Measurements from ENCODE around the gene RIC3.

The RIC3 gene

DNA sequence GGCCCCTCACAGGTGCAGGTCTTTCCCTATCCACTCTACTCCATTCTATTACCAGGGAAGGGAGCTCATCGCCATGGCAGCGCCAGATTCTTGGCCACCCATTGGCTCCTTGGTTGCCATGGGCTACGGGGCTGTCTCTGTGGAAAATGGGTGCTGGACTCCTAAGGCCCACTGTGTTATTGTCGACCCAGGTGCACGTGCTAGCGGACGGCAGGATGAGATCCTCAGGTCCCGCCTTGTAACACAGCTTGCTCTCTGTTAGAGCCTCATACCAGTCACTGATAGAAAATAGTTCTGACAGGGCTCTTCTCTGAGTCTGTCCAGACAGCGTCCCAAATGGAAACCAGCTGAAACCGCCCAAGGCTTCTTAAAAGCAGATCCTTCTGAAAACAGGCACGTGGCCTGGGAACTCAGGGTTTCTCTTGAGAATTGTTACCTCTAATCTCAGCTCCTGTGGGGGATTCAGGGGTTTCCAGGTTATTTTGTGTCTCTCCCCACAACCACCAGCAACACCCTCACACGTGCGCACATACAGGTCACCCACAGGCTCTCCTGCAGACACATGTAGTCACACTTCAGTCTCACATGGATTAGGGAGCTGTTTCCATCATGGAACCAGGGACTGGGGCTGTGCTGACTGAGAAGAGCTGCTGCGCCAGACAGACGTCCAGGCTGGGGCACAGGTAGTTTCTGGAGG, 86.3 kb downstream of the RIC3 start:
- Histone ChIP-seq H3K27ac (ENCODE audit: low read length) (no peak overlapping the region), H2AFZ (ENCODE audit: low read length) (no peak overlapping the region), H3K79me2 (ENCODE audit: low read length) (no peaks in the 10 kb centered on the region), H3K9me2 (replicated peaks; ENCODE audit: insufficient read depth, low read length) (no peaks in the 10 kb centered on the region), H3K4me1 (ENCODE audit: low read length) (no peaks in the 10 kb centered on the region), H3K9me3 (replicated peaks; ENCODE audit: insufficient read depth, low read length) (no peaks in the 10 kb centered on the region), H3K4me2 (ENCODE audit: low read depth, low read length) (no peak overlapping the region), H3K9ac (ENCODE audit: low read length) (no peak overlapping the region), H3K4me3 (ENCODE audit: low read length) (no peak overlapping the region), H3F3A (ENCODE audit: insufficient read depth, low read length) (no peaks in the 10 kb centered on the region), H4K20me1 (ENCODE audit: insufficient read depth, low read length) (no peaks in the 10 kb centered on the region), H3K36me3 (replicated peaks; ENCODE audit: insufficient read depth, low read length) (no peaks in the 10 kb centered on the region), H3K27me3 (replicated peaks; ENCODE audit: insufficient read depth, low read length) (no peaks in the 10 kb centered on the region)
- no peak for DNase-seq
- no peak for TF ChIP-seq EZH2 (optimal IDR thresholded peaks at IDR 0.05; ENCODE audit: low read depth, low read length)
- TF ChIP-seq EZH2phosphoT487 (IDR thresholded peaks at IDR 0.05; ENCODE audit: low read length), result no peak
- TF ChIP-seq, protein P1, sequence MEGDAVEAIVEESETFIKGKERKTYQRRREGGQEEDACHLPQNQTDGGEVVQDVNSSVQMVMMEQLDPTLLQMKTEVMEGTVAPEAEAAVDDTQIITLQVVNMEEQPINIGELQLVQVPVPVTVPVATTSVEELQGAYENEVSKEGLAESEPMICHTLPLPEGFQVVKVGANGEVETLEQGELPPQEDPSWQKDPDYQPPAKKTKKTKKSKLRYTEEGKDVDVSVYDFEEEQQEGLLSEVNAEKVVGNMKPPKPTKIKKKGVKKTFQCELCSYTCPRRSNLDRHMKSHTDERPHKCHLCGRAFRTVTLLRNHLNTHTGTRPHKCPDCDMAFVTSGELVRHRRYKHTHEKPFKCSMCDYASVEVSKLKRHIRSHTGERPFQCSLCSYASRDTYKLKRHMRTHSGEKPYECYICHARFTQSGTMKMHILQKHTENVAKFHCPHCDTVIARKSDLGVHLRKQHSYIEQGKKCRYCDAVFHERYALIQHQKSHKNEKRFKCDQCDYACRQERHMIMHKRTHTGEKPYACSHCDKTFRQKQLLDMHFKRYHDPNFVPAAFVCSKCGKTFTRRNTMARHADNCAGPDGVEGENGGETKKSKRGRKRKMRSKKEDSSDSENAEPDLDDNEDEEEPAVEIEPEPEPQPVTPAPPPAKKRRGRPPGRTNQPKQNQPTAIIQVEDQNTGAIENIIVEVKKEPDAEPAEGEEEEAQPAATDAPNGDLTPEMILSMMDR (IDR thresholded peaks at IDR 0.05; ENCODE audit: low read length), result no peak

DNA sequence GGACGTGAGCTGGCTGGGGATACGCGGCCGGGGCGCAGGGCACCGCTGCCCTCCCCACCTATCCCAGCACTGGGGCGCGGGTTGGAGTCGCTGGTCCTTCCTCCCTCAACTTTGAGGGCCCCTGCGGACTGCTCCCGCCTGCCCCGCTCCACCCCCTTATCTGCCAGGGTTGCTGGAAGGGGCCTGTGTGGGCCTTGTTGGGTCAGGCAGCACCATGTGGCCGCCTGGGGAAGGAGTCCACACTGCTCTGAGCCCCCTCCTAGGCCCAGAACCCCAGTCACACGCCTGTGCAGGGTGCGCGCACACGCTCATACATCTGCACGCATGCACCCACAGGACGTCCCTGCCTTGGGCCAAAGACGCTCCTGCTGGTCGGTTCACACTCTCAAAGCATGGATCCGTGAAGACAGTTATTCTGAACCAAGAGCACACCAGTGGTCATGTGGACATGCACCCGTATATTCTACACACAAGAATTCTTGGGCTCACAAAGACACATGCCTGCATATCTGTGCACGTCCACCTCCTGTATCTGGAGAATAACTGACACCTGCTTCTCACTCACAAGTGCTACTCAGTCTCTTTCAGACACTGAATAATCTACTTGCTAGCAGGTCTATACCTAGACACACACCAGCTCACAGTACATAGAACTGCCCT, 87.1 kb downstream of the RIC3 start:
- H3F3A ChIP-seq (ENCODE audit: insufficient read depth, low read length), result no peaks in the 10 kb centered on the region
- no peak for DNase-seq
- no peaks in the 10 kb centered on the region for H4K20me1 ChIP-seq (ENCODE audit: insufficient read depth, low read length)
- H3K4me3 ChIP-seq (ENCODE audit: low read length), result no peak overlapping the region
- H3K9me3 ChIP-seq (replicated peaks; ENCODE audit: insufficient read depth, low read length), result no peaks in the 10 kb centered on the region
- no peak overlapping the region for H3K9ac ChIP-seq (ENCODE audit: low read length)
- no peaks in the 10 kb centered on the region for H3K79me2 ChIP-seq (ENCODE audit: low read length)
- no peak overlapping the region for H2AFZ ChIP-seq (ENCODE audit: low read length)
- H3K4me1 ChIP-seq (ENCODE audit: low read length), result no peaks in the 10 kb centered on the region
- no peaks in the 10 kb centered on the region for H3K36me3 ChIP-seq (replicated peaks; ENCODE audit: insufficient read depth, low read length)
- peak overlapping the region; percentile 9; the same call in 1 of the 2 replicates for H3K4me2 ChIP-seq (ENCODE audit: low read depth, low read length)
- H3K27me3 ChIP-seq (replicated peaks; ENCODE audit: insufficient read depth, low read length), result no peaks in the 10 kb centered on the region
- no peaks in the 10 kb centered on the region for H3K9me2 ChIP-seq (replicated peaks; ENCODE audit: insufficient read depth, low read length)
- no peak overlapping the region for H3K27ac ChIP-seq (ENCODE audit: low read length)
- TF ChIP-seq, protein P1 (IDR thresholded peaks at IDR 0.05; ENCODE audit: low read length), result no peak
- TF ChIP-seq EZH2 (optimal IDR thresholded peaks at IDR 0.05; ENCODE audit: low read depth, low read length) (no peak), EZH2phosphoT487 (IDR thresholded peaks at IDR 0.05; ENCODE audit: low read length) (no peak)

DNA sequence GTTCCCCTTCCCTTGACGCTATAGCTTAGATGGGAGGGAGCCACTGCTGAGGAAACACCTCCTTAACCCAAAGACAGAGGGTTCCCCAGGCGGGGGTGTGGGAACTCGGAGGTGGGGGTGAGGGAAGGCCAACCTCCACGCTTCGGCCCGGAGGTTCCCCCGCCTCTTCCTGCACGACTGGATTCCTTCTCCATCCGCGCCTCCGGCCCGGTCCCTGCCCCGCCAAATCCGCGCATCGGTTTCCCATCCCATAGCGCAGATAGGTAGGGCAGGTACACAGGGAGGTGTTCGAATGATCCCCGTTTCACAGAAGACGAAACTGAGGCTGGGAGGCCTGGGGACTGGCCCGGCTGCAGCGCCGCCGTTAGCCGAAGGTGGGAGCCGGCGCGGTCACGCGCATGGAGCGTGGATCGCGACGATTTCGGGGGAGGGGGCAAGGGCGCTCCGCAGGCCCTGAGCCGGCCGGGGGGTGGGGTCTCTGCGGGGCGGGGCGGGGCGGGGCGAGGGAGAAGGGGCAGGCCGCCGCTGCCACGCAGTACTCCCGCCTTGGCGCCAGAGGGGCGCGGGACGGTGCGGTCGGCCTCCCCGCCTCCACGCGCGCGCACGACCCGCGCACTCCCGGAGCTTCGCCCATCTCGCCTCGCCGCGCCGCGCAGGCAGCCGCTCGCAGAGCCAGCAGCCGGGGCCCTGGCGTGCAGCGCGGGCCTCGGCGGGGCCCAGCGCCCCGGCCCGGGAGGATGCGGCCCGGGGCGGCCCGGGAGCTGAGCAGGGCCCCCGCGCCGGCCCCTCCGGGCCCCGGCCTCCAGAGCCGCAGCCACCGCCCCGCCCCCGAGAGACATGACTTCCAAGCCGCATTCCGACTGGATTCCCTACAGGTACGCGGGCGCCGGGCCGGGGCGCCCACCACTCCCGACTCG, 87.9 kb downstream of the RIC3 start, which contains the start of gene TUB:
Gene TUB, plus strand, starts transcription at position 538 of the 917 bp plus-strand sequence. Its CDS starts 300 bp downstream, at position 838.
- Histone ChIP-seq H2AFZ (ENCODE audit: low read length) (peak within 1 kb of the TSS; percentile 38; the same call in 1 of the 2 replicates), H4K20me1 (ENCODE audit: insufficient read depth, low read length) (no peaks in the 10 kb centered on the region), H3K9me2 (replicated peaks; ENCODE audit: insufficient read depth, low read length) (no peaks in the 10 kb centered on the region), H3K4me1 (ENCODE audit: low read length) (no peaks in the 10 kb centered on the region), H3K4me2 (ENCODE audit: low read depth, low read length) (peak within 1 kb of the TSS; percentile 47; the same call in 1 of the 2 replicates), H3K27ac (ENCODE audit: low read length) (no peak within 1 kb of the TSS), H3K9me3 (replicated peaks; ENCODE audit: insufficient read depth, low read length) (no peaks in the 10 kb centered on the region), H3K27me3 (replicated peaks; ENCODE audit: insufficient read depth, low read length) (no peaks in the 10 kb centered on the region), H3F3A (ENCODE audit: insufficient read depth, low read length) (no peaks in the 10 kb centered on the region), H3K4me3 (ENCODE audit: low read length) (peak within 1 kb of the TSS; percentile 37; the same call in 1 of the 2 replicates), H3K9ac (ENCODE audit: low read length) (no peak within 1 kb of the TSS), H3K36me3 (replicated peaks; ENCODE audit: insufficient read depth, low read length) (no peaks in the 10 kb centered on the region), H3K79me2 (ENCODE audit: low read length) (no peaks in the 10 kb centered on the region)
- no peak for DNase-seq
- TF ChIP-seq EZH2 (optimal IDR thresholded peaks at IDR 0.05; ENCODE audit: low read depth, low read length) (no peak), EZH2phosphoT487 (IDR thresholded peaks at IDR 0.05; ENCODE audit: low read length) (no peak)
- TF ChIP-seq, protein P1 (IDR thresholded peaks at IDR 0.05; ENCODE audit: low read length), result no peak

Data from MM.1S (cell line).